Measurements from ENCODE around the gene DNAI4. TPM values are rescaled to one million over a fixed set of nuclear protein-coding genes. Genes with fewer than 3 reads are reported as not detected.

DNAI4 gene
- total and polyA plus RNA-seq, 2 experiments from 2014 or later, result 0.90 to 3.8 TPM

GRCh38 chr1:66787641-66788040 lies 137.0 kb downstream of the DNAI4 start:
- TF ChIP-seq, protein P1, sequence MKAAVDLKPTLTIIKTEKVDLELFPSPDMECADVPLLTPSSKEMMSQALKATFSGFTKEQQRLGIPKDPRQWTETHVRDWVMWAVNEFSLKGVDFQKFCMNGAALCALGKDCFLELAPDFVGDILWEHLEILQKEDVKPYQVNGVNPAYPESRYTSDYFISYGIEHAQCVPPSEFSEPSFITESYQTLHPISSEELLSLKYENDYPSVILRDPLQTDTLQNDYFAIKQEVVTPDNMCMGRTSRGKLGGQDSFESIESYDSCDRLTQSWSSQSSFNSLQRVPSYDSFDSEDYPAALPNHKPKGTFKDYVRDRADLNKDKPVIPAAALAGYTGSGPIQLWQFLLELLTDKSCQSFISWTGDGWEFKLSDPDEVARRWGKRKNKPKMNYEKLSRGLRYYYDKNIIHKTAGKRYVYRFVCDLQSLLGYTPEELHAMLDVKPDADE (IDR thresholded peaks at IDR 0.05), result no peak
- TF ChIP-seq EZH2 (IDR thresholded peaks at IDR 0.05; ENCODE audit: low read depth, unreplicated experiment) (no peak), JUNB (IDR thresholded peaks at IDR 0.05; ENCODE audit: unreplicated experiment) (no peak), POLR2AphosphoS5 (IDR thresholded peaks at IDR 0.05; ENCODE audit: low read depth) (no peak), CTCF (conservative IDR thresholded peaks at IDR 0.05; ENCODE audit: low read depth in 2 of 2) (no peak), EZH2phosphoT487 (IDR thresholded peaks at IDR 0.05; ENCODE audit: unreplicated experiment) (no peak), NANOG (IDR thresholded peaks at IDR 0.05; ENCODE audit: borderline replicate concordance) (no peak), STAT1 (IDR thresholded peaks at IDR 0.05; ENCODE audit: unreplicated experiment) (no peak), ZNF114 (CRISPR knock-in tag; IDR thresholded peaks at IDR 0.05) (no peak), REST (IDR thresholded peaks at IDR 0.05; ENCODE audit: unreplicated experiment) (no peak), ZNF331 (CRISPR knock-in tag; IDR thresholded peaks at IDR 0.05; ENCODE audit: low read depth) (no peak), CREB1 (CRISPR knock-in tag; IDR thresholded peaks at IDR 0.05; ENCODE audit: low read depth) (no peak)
- TF ChIP-seq, protein P2, sequence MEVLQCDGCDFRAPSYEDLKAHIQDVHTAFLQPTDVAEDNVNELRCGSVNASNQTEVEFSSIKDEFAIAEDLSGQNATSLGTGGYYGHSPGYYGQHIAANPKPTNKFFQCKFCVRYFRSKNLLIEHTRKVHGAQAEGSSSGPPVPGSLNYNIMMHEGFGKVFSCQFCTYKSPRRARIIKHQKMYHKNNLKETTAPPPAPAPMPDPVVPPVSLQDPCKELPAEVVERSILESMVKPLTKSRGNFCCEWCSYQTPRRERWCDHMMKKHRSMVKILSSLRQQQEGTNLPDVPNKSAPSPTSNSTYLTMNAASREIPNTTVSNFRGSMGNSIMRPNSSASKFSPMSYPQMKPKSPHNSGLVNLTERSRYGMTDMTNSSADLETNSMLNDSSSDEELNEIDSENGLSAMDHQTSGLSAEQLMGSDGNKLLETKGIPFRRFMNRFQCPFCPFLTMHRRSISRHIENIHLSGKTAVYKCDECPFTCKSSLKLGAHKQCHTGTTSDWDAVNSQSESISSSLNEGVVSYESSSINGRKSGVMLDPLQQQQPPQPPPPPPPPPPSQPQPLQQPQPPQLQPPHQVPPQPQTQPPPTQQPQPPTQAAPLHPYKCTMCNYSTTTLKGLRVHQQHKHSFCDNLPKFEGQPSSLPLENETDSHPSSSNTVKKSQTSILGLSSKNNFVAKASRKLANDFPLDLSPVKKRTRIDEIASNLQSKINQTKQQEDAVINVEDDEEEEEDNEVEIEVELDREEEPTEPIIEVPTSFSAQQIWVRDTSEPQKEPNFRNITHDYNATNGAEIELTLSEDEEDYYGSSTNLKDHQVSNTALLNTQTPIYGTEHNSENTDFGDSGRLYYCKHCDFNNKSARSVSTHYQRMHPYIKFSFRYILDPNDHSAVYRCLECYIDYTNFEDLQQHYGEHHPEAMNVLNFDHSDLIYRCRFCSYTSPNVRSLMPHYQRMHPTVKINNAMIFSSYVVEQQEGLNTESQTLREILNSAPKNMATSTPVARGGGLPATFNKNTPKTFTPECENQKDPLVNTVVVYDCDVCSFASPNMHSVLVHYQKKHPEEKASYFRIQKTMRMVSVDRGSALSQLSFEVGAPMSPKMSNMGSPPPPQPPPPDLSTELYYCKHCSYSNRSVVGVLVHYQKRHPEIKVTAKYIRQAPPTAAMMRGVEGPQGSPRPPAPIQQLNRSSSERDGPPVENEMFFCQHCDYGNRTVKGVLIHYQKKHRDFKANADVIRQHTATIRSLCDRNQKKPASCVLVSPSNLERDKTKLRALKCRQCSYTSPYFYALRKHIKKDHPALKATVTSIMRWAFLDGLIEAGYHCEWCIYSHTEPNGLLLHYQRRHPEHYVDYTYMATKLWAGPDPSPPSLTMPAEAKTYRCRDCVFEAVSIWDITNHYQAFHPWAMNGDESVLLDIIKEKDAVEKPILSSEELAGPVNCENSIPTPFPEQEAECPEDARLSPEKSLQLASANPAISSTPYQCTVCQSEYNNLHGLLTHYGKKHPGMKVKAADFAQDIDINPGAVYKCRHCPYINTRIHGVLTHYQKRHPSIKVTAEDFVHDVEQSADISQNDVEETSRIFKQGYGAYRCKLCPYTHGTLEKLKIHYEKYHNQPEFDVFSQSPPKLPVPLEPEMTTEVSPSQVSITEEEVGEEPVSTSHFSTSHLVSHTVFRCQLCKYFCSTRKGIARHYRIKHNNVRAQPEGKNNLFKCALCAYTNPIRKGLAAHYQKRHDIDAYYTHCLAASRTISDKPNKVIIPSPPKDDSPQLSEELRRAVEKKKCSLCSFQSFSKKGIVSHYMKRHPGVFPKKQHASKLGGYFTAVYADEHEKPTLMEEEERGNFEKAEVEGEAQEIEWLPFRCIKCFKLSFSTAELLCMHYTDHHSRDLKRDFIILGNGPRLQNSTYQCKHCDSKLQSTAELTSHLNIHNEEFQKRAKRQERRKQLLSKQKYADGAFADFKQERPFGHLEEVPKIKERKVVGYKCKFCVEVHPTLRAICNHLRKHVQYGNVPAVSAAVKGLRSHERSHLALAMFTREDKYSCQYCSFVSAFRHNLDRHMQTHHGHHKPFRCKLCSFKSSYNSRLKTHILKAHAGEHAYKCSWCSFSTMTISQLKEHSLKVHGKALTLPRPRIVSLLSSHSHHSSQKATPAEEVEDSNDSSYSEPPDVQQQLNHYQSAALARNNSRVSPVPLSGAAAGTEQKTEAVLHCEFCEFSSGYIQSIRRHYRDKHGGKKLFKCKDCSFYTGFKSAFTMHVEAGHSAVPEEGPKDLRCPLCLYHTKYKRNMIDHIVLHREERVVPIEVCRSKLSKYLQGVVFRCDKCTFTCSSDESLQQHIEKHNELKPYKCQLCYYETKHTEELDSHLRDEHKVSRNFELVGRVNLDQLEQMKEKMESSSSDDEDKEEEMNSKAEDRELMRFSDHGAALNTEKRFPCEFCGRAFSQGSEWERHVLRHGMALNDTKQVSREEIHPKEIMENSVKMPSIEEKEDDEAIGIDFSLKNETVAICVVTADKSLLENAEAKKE (CRISPR knock-in tag; IDR thresholded peaks at IDR 0.05), result no peak
- Histone ChIP-seq H2AFZ (no peak overlapping the region), H3K4me3 (no peak overlapping the region), H3K27me3 (ENCODE audit: insufficient read depth) (no peaks in the 10 kb centered on the region), H3K9me2 (ENCODE audit: insufficient read depth) (no peaks in the 10 kb centered on the region), H3K4me1 (ENCODE audit: insufficient read depth) (no peaks in the 10 kb centered on the region), H3K36me3 (ENCODE audit: insufficient read depth) (no peaks in the 10 kb centered on the region), H4K20me1 (replicated peaks; ENCODE audit: insufficient read depth) (no peaks in the 10 kb centered on the region), H3K79me2 (replicated peaks; ENCODE audit: insufficient read depth) (no peaks in the 10 kb centered on the region), H3K27ac (ENCODE audit: low read depth) (no peak overlapping the region), H3F3A (replicated peaks; ENCODE audit: low read depth) (no peaks in the 10 kb centered on the region), H3K4me2 (no peak overlapping the region)
- ATAC-seq (no peak), DNase-seq (ENCODE audit: low spot score) (no peak)
- no peak overlapping the region for H3K27ac Mint-ChIP-seq
- H3K4me1 Mint-ChIP-seq, result peaks cover 6% of the 10 kb centered on the region; the same call in 2 of the 3 replicates
- no peaks in the 10 kb centered on the region for H3K27me3 Mint-ChIP-seq (ENCODE audit: insufficient read depth, low read depth, poor library complexity)
- no peak overlapping the region for H3K4me3 Mint-ChIP-seq
- H3K36me3 Mint-ChIP-seq (ENCODE audit: low read depth), result no peaks in the 10 kb centered on the region
- H3K9me3 Mint-ChIP-seq, result peaks cover 4% of the 10 kb centered on the region; the same call in 2 of the 3 replicates
